CD4-positive, alpha-beta T cell treated with Interleukin-2 at 100 ng/mL for 4 hours (primary cell): ENCODE data around the gene SLC39A9.

Source experiments
- DNase-seq: peaks from one replicate; pipeline ENCODE4 v3.0.0-alpha.2; 2020; ENCODE audit warnings: low spot score

Gene SLC39A9

GRCh38 chr14:69500736-69501135 lies 102.2 kb downstream of the SLC39A9 start:
- DNase-seq, result no peak

GRCh38 chr14:69501423-69501838 lies 102.9 kb downstream of the SLC39A9 start:
- DNase-seq, result no peak

GRCh38 chr14:69504775-69505174 lies 106.3 kb downstream of the SLC39A9 start:
- DNase-seq, result no peak

- DNase-seq, result no peak
These were observed 107.1 kb downstream of the SLC39A9 start for GRCh38 chr14:69505338-69506240.

- DNase-seq, result no peak
These were observed 107.7 kb downstream of the SLC39A9 start for GRCh38 chr14:69506241-69506595.
